ENCODE results near the gene EFCAB11.

EFCAB11 gene

GRCh38 chr14:89954070-89955021 is at the start of gene EFCAB11:
Gene EFCAB11, minus strand, starts transcription at chr14:89954730. Its CDS starts 70 bp downstream, at chr14:89954660.
- peak; percentile 97 for DNase-seq

- no peak for DNase-seq
Observed at GRCh38 chr14:90003526-90004307, 49.2 kb upstream of the EFCAB11 start.

- no peak for DNase-seq
Observed at GRCh38 chr14:90000935-90001334, 46.4 kb upstream of the EFCAB11 start.

GRCh38 chr14:89996963-89997362 is 42.4 kb upstream of the EFCAB11 start:
- no peak for DNase-seq

- DNase-seq, result no peak
Observed at GRCh38 chr14:89992273-89992672, 37.7 kb upstream of the EFCAB11 start.

- DNase-seq, result no peak
Observed at GRCh38 chr14:89990623-89991275, 36.2 kb upstream of the EFCAB11 start.

- DNase-seq, result no peak
Observed at GRCh38 chr14:89990218-89990617, 35.7 kb upstream of the EFCAB11 start.

- DNase-seq, result no peak
Observed at GRCh38 chr14:89988787-89989186, 34.3 kb upstream of the EFCAB11 start.

GRCh38 chr14:89987161-89987475 is 32.6 kb upstream of the EFCAB11 start:
- no peak for DNase-seq

- no peak for DNase-seq
Observed at GRCh38 chr14:89986462-89987160, 32.1 kb upstream of the EFCAB11 start.

- no peak for DNase-seq
Observed at GRCh38 chr14:89983375-89983774, 28.8 kb upstream of the EFCAB11 start.

GRCh38 chr14:89978656-89979055 is 24.1 kb upstream of the EFCAB11 start:
- no peak for DNase-seq

- DNase-seq, result no peak
Observed at GRCh38 chr14:89977668-89978067, 23.1 kb upstream of the EFCAB11 start.

GRCh38 chr14:89973234-89973823 is 18.8 kb upstream of the EFCAB11 start:
- DNase-seq, result peak; percentile 13

GRCh38 chr14:89965839-89966238 is 11.3 kb upstream of the EFCAB11 start:
- no peak for DNase-seq

GRCh38 chr14:89963288-89963978 is 8.9 kb upstream of the EFCAB11 start:
- DNase-seq, result no peak

GRCh38 chr14:89960914-89961313 is 6.4 kb upstream of the EFCAB11 start:
- DNase-seq, result no peak

- DNase-seq, result no peak
Observed at GRCh38 chr14:89959853-89960445, 5.4 kb upstream of the EFCAB11 start.

- no peak for DNase-seq
Observed at GRCh38 chr14:89958966-89959365, 4.4 kb upstream of the EFCAB11 start.

- DNase-seq, result no peak
Observed at GRCh38 chr14:89957791-89958190, 3.3 kb upstream of the EFCAB11 start.

- DNase-seq, result no peak
Observed at GRCh38 chr14:89957376-89957775, 2.8 kb upstream of the EFCAB11 start.

GRCh38 chr14:89956661-89957009 is 2.1 kb upstream of the EFCAB11 start:
- DNase-seq, result no peak
